GM12891 (cell line): ENCODE data around the gene ARHGAP24.
A peak's percentile ranks its signal among the peaks of the same experiment; 100 is the strongest.

Source experiments
- DNase-seq: peaks from one replicate; pipeline ENCODE4 v3.0.0; 2011; ENCODE audit warnings: low spot score; ENCODE audit not compliant: insufficient read length
- FAIRE-seq: peaks from 2 replicates; lab custom pipeline; 2011; peaks lifted over from hg19 to GRCh38; lab: Jason Lieb, UNC
- PAX5 ChIP-seq: IDR thresholded peaks from 2 replicates; pipeline ENCODE4 v1.6.1; 2011; ENCODE audit warnings: low read length, moderate library complexity, mild to moderate bottlenecking; ENCODE audit not compliant: insufficient read depth, severe bottlenecking
- POLR2A ChIP-seq: IDR thresholded peaks from 2 replicates; pipeline ENCODE4 v1.6.1; 2011; ENCODE audit warnings: low read depth, low read length, control low read depth
- POLR2AphosphoS5 ChIP-seq: IDR thresholded peaks from 2 replicates; pipeline ENCODE4 v1.6.1; 2011; ENCODE audit warnings: low read depth, low read length, control low read depth
- POU2F2 ChIP-seq: IDR thresholded peaks from 2 replicates; pipeline ENCODE4 v1.6.1; 2011; ENCODE audit warnings: low read depth, mild to moderate bottlenecking, control low read depth, low read length, moderate library complexity
- SPI1 ChIP-seq: IDR thresholded peaks from 2 replicates; pipeline ENCODE4 v1.6.1; 2011; ENCODE audit warnings: low read depth, low read length, control low read depth
- TAF1 ChIP-seq: IDR thresholded peaks from 2 replicates; pipeline ENCODE4 v1.6.1; 2011; ENCODE audit warnings: low read depth, low read length, control low read depth

The ARHGAP24 gene

DNA sequence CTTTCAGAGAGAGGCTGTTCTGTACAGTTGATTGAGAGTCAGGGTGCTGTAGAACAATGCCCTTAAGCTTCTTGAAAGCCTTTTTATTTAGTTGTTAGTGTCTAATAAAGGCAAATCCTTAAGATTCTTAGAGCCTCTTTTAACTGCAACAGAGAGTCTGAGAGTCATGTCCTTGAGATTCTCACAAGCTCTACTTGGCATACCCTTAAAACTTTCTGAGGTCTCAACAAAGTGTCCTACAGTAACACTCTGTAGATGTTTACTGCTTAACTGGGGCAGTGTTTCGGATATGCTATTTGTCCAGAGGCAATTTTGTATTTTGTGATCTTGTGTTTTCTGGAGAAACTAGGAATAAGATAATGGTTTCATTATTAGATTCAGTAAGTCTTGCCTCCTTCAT is 209.7 kb downstream of the ARHGAP24 start:
- DNase-seq (no peak), FAIRE-seq (no peak)
- TF ChIP-seq POLR2AphosphoS5 (no peak), POU2F2 (no peak), POLR2A (no peak), PAX5 (no peak), SPI1 (no peak), TAF1 (no peak)

DNA sequence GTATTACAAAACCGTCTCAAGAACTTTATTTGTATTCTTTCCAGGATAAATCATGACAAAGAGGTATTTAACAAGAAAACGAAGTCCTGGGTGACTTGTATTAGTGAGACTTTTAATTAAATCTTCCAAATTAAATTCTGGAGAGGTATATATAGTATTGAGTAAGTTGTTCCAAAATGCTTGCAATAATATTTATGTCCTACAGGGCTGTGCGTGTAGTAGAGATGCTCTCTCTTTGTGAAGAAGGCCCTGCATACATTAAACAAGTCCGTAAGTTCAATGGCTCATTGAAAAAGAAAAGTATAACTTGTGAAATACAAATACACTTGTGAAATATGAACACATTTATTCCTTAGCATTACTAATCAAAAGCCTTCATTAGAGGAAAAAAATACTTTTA is 211.4 kb downstream of the ARHGAP24 start:
- no peak for DNase-seq
- TF ChIP-seq POU2F2 = no peak
- no peak for TF ChIP-seq PAX5
- TF ChIP-seq POLR2AphosphoS5 = no peak
- TF ChIP-seq POLR2A = no peak
- TF ChIP-seq SPI1 = no peak
- no peak for TF ChIP-seq TAF1
- FAIRE-seq = no peak

DNA sequence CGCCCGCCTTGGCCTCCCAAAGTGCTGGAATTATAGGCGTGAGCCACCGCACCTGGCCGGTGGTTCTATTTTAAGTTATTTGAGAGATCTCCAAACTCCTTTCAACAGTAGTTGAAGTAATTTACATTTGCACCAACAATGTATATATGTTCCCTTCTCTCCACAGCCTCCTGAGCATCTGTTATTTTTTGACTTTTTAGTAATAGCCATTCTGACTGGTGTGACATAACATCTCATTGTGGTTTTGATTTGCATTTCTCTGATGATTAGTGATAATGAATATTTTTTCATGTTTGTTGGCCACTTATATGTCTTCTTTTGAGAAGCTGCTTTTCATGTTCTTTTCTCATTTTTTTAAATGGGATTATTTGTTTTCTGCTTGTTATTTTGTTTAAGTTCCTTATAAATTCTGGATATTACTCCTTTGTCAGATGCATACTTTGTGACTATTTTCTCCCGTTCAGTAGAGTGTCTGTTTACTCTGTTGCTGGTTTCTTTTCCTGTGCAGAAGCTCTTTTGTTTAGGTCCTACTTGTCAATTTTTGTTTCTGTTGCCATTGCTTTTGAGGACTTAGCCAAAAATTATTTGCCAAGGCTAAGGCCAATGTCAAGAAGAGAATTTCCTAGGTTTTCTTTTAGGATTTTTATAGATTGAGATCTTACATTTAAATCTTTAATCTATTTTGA is 213.2 kb downstream of the ARHGAP24 start:
- TF ChIP-seq PAX5 = no peak
- no peak for TF ChIP-seq POLR2A
- TF ChIP-seq POU2F2 = no peak
- TF ChIP-seq SPI1 = no peak
- no peak for TF ChIP-seq POLR2AphosphoS5
- TF ChIP-seq TAF1 = no peak
- FAIRE-seq = no peak
- no peak for DNase-seq

DNA sequence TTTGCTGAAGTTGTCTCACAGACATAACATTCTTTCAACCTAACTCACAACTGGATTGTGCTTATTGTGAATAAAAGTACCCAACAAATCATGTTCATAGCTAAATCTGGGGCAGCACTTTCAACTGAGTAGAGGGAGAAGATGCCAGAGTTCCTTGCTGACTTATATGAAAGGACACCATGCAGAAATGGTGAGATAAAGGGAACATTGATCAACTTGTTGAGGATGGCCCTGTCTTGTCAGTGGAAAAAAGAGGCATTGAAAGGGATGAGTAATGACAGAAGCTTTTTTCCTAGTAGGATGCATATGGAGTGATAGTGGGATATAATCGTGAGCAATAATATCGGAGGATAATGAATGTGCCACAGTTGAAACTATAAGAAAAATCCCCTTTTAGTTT is 221.7 kb downstream of the ARHGAP24 start:
- no peak for DNase-seq
- no peak for TF ChIP-seq TAF1
- TF ChIP-seq POLR2A = no peak
- TF ChIP-seq POU2F2 = no peak
- no peak for TF ChIP-seq POLR2AphosphoS5
- no peak for TF ChIP-seq PAX5
- no peak for TF ChIP-seq SPI1
- no peak for FAIRE-seq

DNA sequence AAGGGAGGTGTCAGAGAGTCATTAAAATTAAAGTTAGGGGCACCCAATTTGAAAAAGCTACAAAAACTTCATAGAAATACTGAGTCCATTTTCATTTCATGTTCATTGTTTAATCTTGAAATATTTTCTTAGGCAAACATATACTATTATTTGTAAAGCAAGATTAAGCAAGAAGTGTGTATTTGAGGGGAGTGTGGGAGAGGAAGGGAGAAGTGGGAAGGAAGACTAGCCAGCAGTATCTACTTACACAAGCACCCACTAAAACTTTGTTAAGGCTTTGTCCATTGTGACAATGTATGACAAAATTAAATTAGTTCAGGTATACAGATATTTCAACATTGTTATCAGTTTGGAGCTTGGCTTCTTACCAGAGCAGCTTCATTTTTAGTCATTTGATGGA is 222.9 kb downstream of the ARHGAP24 start:
- no peak for FAIRE-seq
- DNase-seq = no peak

DNA sequence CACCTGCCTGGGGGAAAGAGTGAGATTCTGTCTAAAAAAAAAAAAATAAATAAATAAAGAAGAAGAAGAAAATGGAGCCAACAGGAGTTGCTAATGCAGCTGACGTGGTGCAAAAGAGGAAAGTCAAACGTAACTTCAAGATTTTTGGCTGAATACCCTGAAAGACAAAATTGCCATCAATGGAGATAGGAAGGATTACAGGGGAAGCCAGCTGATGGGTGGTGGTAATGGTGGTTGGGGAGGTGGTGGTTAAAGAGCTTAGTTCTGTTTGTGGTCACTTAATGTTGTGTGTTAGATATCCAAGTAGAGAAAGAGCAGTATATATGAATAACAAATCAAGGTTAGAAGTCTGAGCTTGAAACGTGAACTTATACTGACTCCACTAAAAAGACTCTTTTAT is 225.4 kb downstream of the ARHGAP24 start:
- DNase-seq = no peak
- peak; percentile 68 for FAIRE-seq
- TF ChIP-seq PAX5 (no peak), SPI1 (no peak), POLR2AphosphoS5 (no peak), POLR2A (no peak), TAF1 (no peak), POU2F2 (no peak)

More for the DNA sequence above, 222.9 kb downstream of the ARHGAP24 start:
- TF ChIP-seq POU2F2 (no peak), POLR2A (no peak), POLR2AphosphoS5 (no peak), PAX5 (no peak), TAF1 (no peak), SPI1 (no peak)

DNA sequence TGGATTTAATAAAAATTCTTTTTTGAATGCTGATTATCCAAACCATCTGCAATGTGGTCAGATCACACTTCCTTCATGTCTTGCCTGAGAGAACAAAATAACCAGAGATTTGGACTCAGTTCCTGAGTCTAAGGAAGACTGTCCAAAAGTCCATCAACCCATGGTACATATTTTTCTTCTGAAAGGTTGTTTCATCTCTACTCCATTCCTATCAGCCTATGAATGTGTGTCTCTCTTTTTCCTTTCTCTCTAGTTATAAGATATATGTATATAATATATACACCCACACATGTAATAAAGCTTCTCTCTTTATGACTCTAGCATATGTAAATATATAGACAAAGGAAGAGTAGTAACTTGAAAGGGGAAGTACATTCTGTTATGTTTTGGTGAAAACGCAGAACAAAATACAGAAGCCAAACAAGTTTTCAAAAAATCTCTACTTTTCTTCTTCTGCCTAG is 226.9 kb downstream of the ARHGAP24 start:
- FAIRE-seq (peak; percentile 74), DNase-seq (no peak)
- TF ChIP-seq SPI1 (peak; percentile 81), POU2F2 (no peak)

DNA sequence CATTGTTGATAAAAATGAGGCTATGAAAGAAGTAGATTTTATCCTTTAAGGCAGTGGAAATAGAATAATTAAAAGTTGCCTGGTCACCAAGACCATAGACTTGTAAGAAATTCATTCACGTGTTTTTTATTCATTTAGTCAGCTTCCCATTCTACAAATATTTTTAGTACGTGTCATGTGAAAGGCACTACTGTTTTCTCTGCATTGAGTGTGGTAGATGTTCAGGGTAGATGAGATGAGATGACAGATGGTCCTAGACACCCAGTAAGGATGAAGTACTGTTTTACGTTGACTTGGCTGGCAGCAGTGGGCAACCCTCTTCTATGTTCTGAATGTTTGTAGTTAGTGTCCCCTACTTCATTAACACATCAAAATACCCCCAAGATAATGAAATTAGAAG is 228.1 kb downstream of the ARHGAP24 start:
- FAIRE-seq (no peak), DNase-seq (no peak)

DNA sequence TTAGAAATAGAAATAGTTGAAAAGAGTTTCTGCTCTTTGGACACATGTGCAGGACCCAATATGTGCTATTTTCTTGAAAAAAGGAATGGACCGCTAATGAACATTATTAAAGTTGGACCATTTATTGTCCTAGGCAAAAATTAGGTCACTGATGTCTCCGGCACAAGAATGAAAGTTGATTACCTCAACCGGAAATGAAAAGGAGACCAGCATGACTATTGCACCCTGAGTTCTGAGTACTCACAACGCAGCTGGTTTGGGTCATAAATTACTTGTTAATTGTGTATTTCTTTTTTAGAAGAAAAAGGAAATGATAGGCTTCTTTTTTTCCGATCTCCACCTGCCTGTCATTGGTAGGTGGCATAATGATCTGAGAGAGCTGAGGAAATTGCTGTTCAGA is 232.7 kb downstream of the ARHGAP24 start:
- no peak for DNase-seq
- TF ChIP-seq PAX5 = no peak
- no peak for TF ChIP-seq POLR2AphosphoS5
- TF ChIP-seq POU2F2 = no peak
- no peak for TF ChIP-seq TAF1
- TF ChIP-seq SPI1 = no peak
- TF ChIP-seq POLR2A = no peak
- FAIRE-seq = peak; percentile 52

More for the DNA sequence above, 228.1 kb downstream of the ARHGAP24 start:
- TF ChIP-seq POLR2A = no peak
- TF ChIP-seq TAF1 = no peak
- TF ChIP-seq PAX5 = no peak
- no peak for TF ChIP-seq SPI1
- no peak for TF ChIP-seq POU2F2
- no peak for TF ChIP-seq POLR2AphosphoS5

DNA sequence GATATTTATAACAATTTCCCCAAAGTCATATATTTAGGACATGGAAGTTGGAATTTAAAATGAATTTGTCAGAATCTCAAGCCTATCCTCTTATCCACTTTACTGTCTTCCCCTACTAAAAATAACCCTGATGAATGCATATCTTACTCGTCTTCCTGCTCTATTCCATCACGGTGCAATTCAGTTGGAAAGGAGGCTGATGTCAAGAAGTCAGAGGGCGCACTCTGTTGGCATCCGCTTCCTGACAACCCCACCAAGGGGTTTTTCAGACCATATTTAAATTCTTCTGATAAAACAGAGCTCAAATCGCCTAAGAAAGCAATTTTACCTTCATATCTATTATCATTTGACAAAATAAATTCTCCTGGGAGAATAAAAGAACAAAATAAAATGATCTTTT is 233.5 kb downstream of the ARHGAP24 start:
- DNase-seq = no peak
- no peak for FAIRE-seq
- no peak for TF ChIP-seq POU2F2
- TF ChIP-seq PAX5 = no peak
- TF ChIP-seq TAF1 = no peak
- TF ChIP-seq SPI1 = no peak
- TF ChIP-seq POLR2A = no peak

DNA sequence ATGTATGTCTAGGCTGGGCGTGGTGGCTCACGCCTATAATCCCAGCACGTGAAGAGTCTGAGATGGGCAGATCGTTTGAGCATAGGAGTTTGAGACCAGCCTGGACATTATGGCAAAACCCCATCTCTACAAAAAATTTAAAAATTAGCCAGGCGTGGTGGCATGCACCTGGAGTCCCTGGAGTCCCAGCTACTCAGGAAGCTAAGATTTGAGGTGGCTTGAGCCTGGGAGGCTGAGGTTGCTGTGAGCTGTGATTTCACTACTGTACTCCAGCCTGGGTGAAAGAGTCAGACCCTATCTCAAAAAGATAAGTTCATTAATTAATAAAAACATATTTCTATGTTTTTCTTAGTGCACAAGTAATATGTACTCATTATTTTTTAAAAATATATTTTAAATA is 238.1 kb downstream of the ARHGAP24 start:
- TF ChIP-seq POU2F2 = no peak
- no peak for DNase-seq
- FAIRE-seq = no peak
